Parathyroid adenoma (tissue), 2 donors: Measurements from ENCODE around the gene LCMT1.

ENCODE experiments used
- H2AFZ ChIP-seq: fragments of 300-600 bp; sonication (generic); one replicate; pipeline ENCODE4 v1.7.0; 2017; ENCODE audit warnings: antibody characterized with exemption, mild to moderate bottlenecking
- H3K27ac ChIP-seq: fragments of 300-600 bp; sonication (generic); one replicate; pipeline ENCODE4 v1.7.0; 2017
- H3K27me3 ChIP-seq: fragments of 300-600 bp; sonication (generic); one replicate; pipeline ENCODE4 v1.7.0; 2017; ENCODE audit warnings: low read length; ENCODE audit not compliant: control insufficient read depth, insufficient read depth
- H3K36me3 ChIP-seq: fragments of 300-600 bp; sonication (generic); one replicate; pipeline ENCODE4 v1.7.0; 2017; ENCODE audit warnings: low read length; ENCODE audit not compliant: control insufficient read depth, insufficient read depth
- H3K4me1 ChIP-seq: fragments of 300-600 bp; sonication (generic); one replicate; pipeline ENCODE4 v1.7.0; 2017; ENCODE audit warnings: control low read depth
- H3K4me2 ChIP-seq: fragments of 300-600 bp; sonication (generic); one replicate; pipeline ENCODE4 v1.7.0; 2017; ENCODE audit warnings: low read length
- H3K4me3 ChIP-seq: fragments of 300-600 bp; sonication (generic); one replicate; pipeline ENCODE4 v1.7.0; 2017; ENCODE audit warnings: low read depth, low read length
- H3K79me2 ChIP-seq: fragments of 300-600 bp; sonication (generic); one replicate; pipeline ENCODE4 v1.7.0; 2017; ENCODE audit warnings: control low read depth
- H3K9ac ChIP-seq: fragments of 300-600 bp; sonication (generic); one replicate; pipeline ENCODE4 v1.7.0; 2017; ENCODE audit warnings: mild to moderate bottlenecking
- H3K9me3 ChIP-seq: fragments of 300-600 bp; sonication (generic); one replicate; pipeline ENCODE4 v1.7.0; 2017; ENCODE audit warnings: low read length; ENCODE audit not compliant: control insufficient read depth
- CTCF ChIP-seq: fragments of 300-600 bp; sonication (generic); IDR thresholded peaks from one replicate; pipeline ENCODE4 v1.7.0; 2017; ENCODE audit warnings: antibody characterized with exemption, mild to moderate bottlenecking
- donor health status: primary hyperparathyroidism.

LCMT1 gene

GRCh38 chr16:25171390-25171789 lies 59.8 kb downstream of the LCMT1 start:
- H3K4me3 ChIP-seq, result no peak overlapping the region
- no peaks in the 10 kb centered on the region for H3K36me3 ChIP-seq

GRCh38 chr16:25172831-25173230 lies 61.3 kb downstream of the LCMT1 start:
- Histone ChIP-seq H3K79me2 (no peaks in the 10 kb centered on the region), H2AFZ (no peak overlapping the region), H3K9me3 (no peaks in the 10 kb centered on the region), H3K27ac (no peak overlapping the region), H3K27me3 (no peaks in the 10 kb centered on the region), H3K36me3 (no peaks in the 10 kb centered on the region), H3K4me2 (no peak overlapping the region), H3K4me3 (no peak overlapping the region), H3K4me1 (no peaks in the 10 kb centered on the region), H3K9ac (no peak overlapping the region)
- TF ChIP-seq CTCF, result no peak

More at GRCh38 chr16:25171390-25171789, 59.8 kb downstream of the LCMT1 start:
- Histone ChIP-seq H3K9ac (no peak overlapping the region), H3K27me3 (no peaks in the 10 kb centered on the region), H3K4me1 (no peaks in the 10 kb centered on the region), H3K9me3 (no peaks in the 10 kb centered on the region), H3K79me2 (no peaks in the 10 kb centered on the region), H3K4me2 (no peak overlapping the region), H3K27ac (no peak overlapping the region), H2AFZ (no peak overlapping the region)
- TF ChIP-seq CTCF, result no peak

GRCh38 chr16:25174285-25174684 lies 62.7 kb downstream of the LCMT1 start:
- Histone ChIP-seq H3K4me3 (no peak overlapping the region), H3K36me3 (no peaks in the 10 kb centered on the region)

GRCh38 chr16:25176136-25176535 lies 64.6 kb downstream of the LCMT1 start:
- Histone ChIP-seq H3K4me1 (no peaks in the 10 kb centered on the region), H3K36me3 (no peaks in the 10 kb centered on the region), H2AFZ (no peak overlapping the region), H3K9ac (no peak overlapping the region), H3K4me3 (no peak overlapping the region), H3K27me3 (no peaks in the 10 kb centered on the region), H3K9me3 (no peaks in the 10 kb centered on the region), H3K79me2 (no peaks in the 10 kb centered on the region), H3K4me2 (no peak overlapping the region), H3K27ac (no peak overlapping the region)
- no peak for TF ChIP-seq CTCF

More at GRCh38 chr16:25174285-25174684, 62.7 kb downstream of the LCMT1 start:
- H3K27me3 ChIP-seq, result no peaks in the 10 kb centered on the region
- no peaks in the 10 kb centered on the region for H3K79me2 ChIP-seq
- H2AFZ ChIP-seq, result no peak overlapping the region
- H3K4me1 ChIP-seq, result no peaks in the 10 kb centered on the region
- H3K4me2 ChIP-seq, result no peak overlapping the region
- no peak overlapping the region for H3K27ac ChIP-seq
- no peak for TF ChIP-seq CTCF
- no peaks in the 10 kb centered on the region for H3K9me3 ChIP-seq
- H3K9ac ChIP-seq, result no peak overlapping the region

GRCh38 chr16:25177512-25177830 lies 65.9 kb downstream of the LCMT1 start:
- Histone ChIP-seq H3K4me2 (no peak overlapping the region), H3K36me3 (no peaks in the 10 kb centered on the region), H3K9me3 (no peaks in the 10 kb centered on the region), H3K27ac (no peak overlapping the region), H3K79me2 (no peaks in the 10 kb centered on the region), H2AFZ (no peak overlapping the region), H3K4me1 (no peaks in the 10 kb centered on the region), H3K4me3 (no peak overlapping the region), H3K9ac (no peak overlapping the region), H3K27me3 (no peaks in the 10 kb centered on the region)
- TF ChIP-seq CTCF, result no peak
